SK-N-SH (cell line): Measurements from ENCODE around the gene CD34. TPM values are rescaled to one million over a fixed set of nuclear protein-coding genes. Genes with fewer than 3 reads are reported as not detected.

ENCODE experiments used
- CTCF ChIA-PET: fragments of 300-600, 350-600 bp; formaldehyde crosslinking; extraction: SDS; loops from one replicate; lab custom pipeline; 2021; lab: Yijun Ruan, JAX
- POLR2A ChIA-PET: fragments of 350-600 bp; sonication (Branson Sonifier 250); formaldehyde crosslinking; extraction: SDS; loops from one replicate; lab custom pipeline; 2020; ENCODE audit warnings: antibody characterized with exemption, inconsistent platforms; lab: Yijun Ruan, JAX
- DNase-seq: peaks from one replicate; pipeline ENCODE4 v3.0.0; 2012
- H2AFZ ChIP-seq: fragments of 200-600 bp; sonication (generic); 2 replicates; pipeline ENCODE4 v1.8.1; 2016; ENCODE audit warnings: antibody characterized with exemption, mild to moderate bottlenecking, low read depth
- H3F3A ChIP-seq: fragments of 200-600 bp; sonication (generic); replicated peaks from 2 replicates; pipeline ENCODE3; 2016; ENCODE audit warnings: antibody characterized with exemption, mild to moderate bottlenecking; ENCODE audit not compliant: insufficient read depth
- H3K27ac ChIP-seq, 2 experiments: fragments of 200-500 bp in 1 of 2; fragments of 200-600 bp in 1 of 2; sonication (Bioruptor generic) in 1 of 2; sonication (generic), shearing (Covaris generic) in 1 of 2; 2 replicates each; pipeline versions ENCODE4 v1.5.1 to v1.6.1; 2014 to 2016; ENCODE audit warnings: low read depth in 2 of 2, inconsistent platforms in 1 of 2, low read length in 1 of 2, mild to moderate bottlenecking in 1 of 2, mixed read lengths in 1 of 2
- H3K27me3 ChIP-seq: fragments of 200-600 bp; sonication (generic), shearing (Covaris generic); 2 replicates; pipeline ENCODE4 v1.6.1; 2016; ENCODE audit warnings: mixed run types; ENCODE audit not compliant: insufficient read depth
- H3K36me3 ChIP-seq, 2 experiments: fragments of 200-500 bp in 1 of 2; fragments of 200-600 bp in 1 of 2; sonication (Bioruptor generic) in 1 of 2; sonication (generic) in 1 of 2; replicated peaks in 1 of 2; 2 replicates each; pipeline versions ENCODE3 to v1.5.1; 2014 to 2016; ENCODE audit warnings: low read length in 1 of 2, mild to moderate bottlenecking in 1 of 2; ENCODE audit not compliant: insufficient read depth in 2 of 2, control insufficient read depth in 1 of 2
- H3K4me1 ChIP-seq, 2 experiments: fragments of 200-500 bp in 1 of 2; fragments of 200-600 bp in 1 of 2; sonication (Bioruptor generic) in 1 of 2; sonication (generic), shearing (Covaris generic) in 1 of 2; 2 replicates each; pipeline versions ENCODE4 v1.5.1 to v1.6.1; 2014 to 2016; ENCODE audit warnings: low read depth in 1 of 2, low read length in 1 of 2, mixed run types in 1 of 2; ENCODE audit not compliant: insufficient read depth in 2 of 2, control insufficient read depth in 1 of 2
- H3K4me2 ChIP-seq: fragments of 200-600 bp; sonication (generic), shearing (Covaris generic); 2 replicates; pipeline ENCODE4 v1.6.1; 2017; ENCODE audit warnings: mixed run types
- H3K4me3 ChIP-seq, 2 experiments: fragments of 200-500 bp in 1 of 2; fragments of 200-600 bp in 1 of 2; sonication (Bioruptor generic) in 1 of 2; sonication (generic), shearing (Covaris generic) in 1 of 2; 2 replicates each; pipeline versions ENCODE4 v1.5.1 to v1.8.1; 2014 to 2016; ENCODE audit warnings: low read depth in 2 of 2, inconsistent platforms in 1 of 2, low read length in 1 of 2, mild to moderate bottlenecking in 1 of 2, mixed read lengths in 1 of 2, moderate library complexity in 1 of 2
- H3K79me2 ChIP-seq: fragments of 200-600 bp; sonication (generic); 2 replicates; pipeline ENCODE4 v1.8.1; 2017; ENCODE audit warnings: mild to moderate bottlenecking; ENCODE audit not compliant: insufficient read depth
- H3K9ac ChIP-seq: fragments of 200-600 bp; sonication (generic); 2 replicates; pipeline ENCODE4 v1.6.1; 2017; ENCODE audit warnings: mixed run types
- H3K9me2 ChIP-seq: fragments of 200-600 bp; sonication (generic); 2 replicates; pipeline ENCODE4 v1.6.1; 2017; ENCODE audit warnings: mixed run types
- H3K9me3 ChIP-seq: fragments of 200-600 bp; sonication (generic); 2 replicates; pipeline ENCODE4 v1.6.1; 2017; ENCODE audit warnings: mixed run types, mild to moderate bottlenecking, moderate library complexity
- H4K20me1 ChIP-seq: fragments of 200-600 bp; sonication (generic); 2 replicates; pipeline ENCODE4 v1.6.1; 2017; ENCODE audit warnings: mild to moderate bottlenecking, mixed run types; ENCODE audit not compliant: insufficient read depth
- CHD2 ChIP-seq: fragments of 150-350 bp; IDR thresholded peaks from 2 replicates; pipeline ENCODE4 v1.6.1; 2018; ENCODE audit warnings: low read length; ENCODE audit not compliant: partially characterized antibody
- ELF1 ChIP-seq: IDR thresholded peaks from 2 replicates; pipeline ENCODE4 v1.4.0; 2012
- EP300 ChIP-seq, 2 experiments: IDR thresholded peaks; 2 replicates each; pipeline versions ENCODE4 v1.4.0 to v1.6.1; 2012; ENCODE audit warnings: borderline replicate concordance in 1 of 2, low read depth in 1 of 2, low read length in 1 of 2
- FOXM1 ChIP-seq: IDR thresholded peaks from 2 replicates; pipeline ENCODE4 v1.4.0; 2012; ENCODE audit warnings: low read depth, mild to moderate bottlenecking
- GABPA ChIP-seq: IDR thresholded peaks from 2 replicates; pipeline ENCODE4 v1.4.0; 2012; ENCODE audit warnings: low read depth, mild to moderate bottlenecking
- JUND ChIP-seq: IDR thresholded peaks from 2 replicates; pipeline ENCODE4 v1.4.0; 2012
- MEF2A ChIP-seq: IDR thresholded peaks from 2 replicates; pipeline ENCODE4 v1.4.0; 2012; ENCODE audit warnings: low read depth, borderline replicate concordance
- MXI1 ChIP-seq: IDR thresholded peaks from 2 replicates; pipeline ENCODE4 v1.6.1; 2012; ENCODE audit warnings: mild to moderate bottlenecking, low read depth, low read length, improper control_type of control experiment
- NFIC ChIP-seq: IDR thresholded peaks from 2 replicates; pipeline ENCODE4 v1.4.0; 2012; ENCODE audit warnings: borderline replicate concordance
- NRF1 ChIP-seq: IDR thresholded peaks from 2 replicates; pipeline ENCODE4 v1.6.1; 2012; ENCODE audit warnings: low read depth, mild to moderate bottlenecking, low read length
- POLR2AphosphoS5 ChIP-seq: IDR thresholded peaks from 2 replicates; pipeline ENCODE4 v1.6.1; 2012; ENCODE audit warnings: low read depth, low read length
- RCOR1 ChIP-seq: fragments of 150-350 bp; IDR thresholded peaks from 2 replicates; pipeline ENCODE4 v1.6.1; 2017; ENCODE audit warnings: antibody characterized with exemption, low read length
- RFX5 ChIP-seq: IDR thresholded peaks from 2 replicates; pipeline ENCODE4 v1.6.1; 2012; ENCODE audit warnings: mild to moderate bottlenecking, improper control_type of control experiment, low read length
- RXRA ChIP-seq: IDR thresholded peaks from 2 replicates; pipeline ENCODE4 v1.4.0; 2012; ENCODE audit warnings: low read depth, mild to moderate bottlenecking, borderline replicate concordance
- YY1 ChIP-seq: IDR thresholded peaks from 2 replicates; pipeline ENCODE4 v1.4.0; 2012; ENCODE audit warnings: low read depth, mild to moderate bottlenecking
- WGBS: methylation state at CpG from one replicate; pipeline ENCODE4 v1.1.6; 2017; ENCODE audit warnings: low lambda C conversion rate; 5-methylcytosine and 5-hydroxymethylcytosine counted together
- polyA plus RNA-seq, 3 experiments: library from polyadenylated mRNA; depleted of rRNA; stranded (reverse); fragments of >200 nt; gene quantifications; 2 replicates each; pipeline ENCODE4 v1.2.3, GENCODE V29; 2012
- TF ChIP-seq, protein P1 (sequence below): fragments of 200-600 bp; sonication (generic); IDR thresholded peaks from 2 replicates; pipeline ENCODE4 v1.6.1; 2017; ENCODE audit warnings: antibody characterized with exemption, mild to moderate bottlenecking, moderate library complexity
- TF ChIP-seq, protein P2 (sequence below): IDR thresholded peaks from 2 replicates; pipeline ENCODE4; 2012
- TF ChIP-seq, protein P3 (sequence below): IDR thresholded peaks from 2 replicates; pipeline ENCODE4 v1.4.0; 2012; ENCODE audit warnings: low read depth
- TF ChIP-seq, protein P4 (sequence below): IDR thresholded peaks from 2 replicates; pipeline ENCODE4 v1.6.1; 2012; ENCODE audit warnings: mild to moderate bottlenecking, low read depth, low read length, moderate library complexity

CD34 gene
- polyA plus RNA-seq, 1 of the 3 experiments (the other 2 are of a cell fraction), result 0.59 TPM

DNA sequence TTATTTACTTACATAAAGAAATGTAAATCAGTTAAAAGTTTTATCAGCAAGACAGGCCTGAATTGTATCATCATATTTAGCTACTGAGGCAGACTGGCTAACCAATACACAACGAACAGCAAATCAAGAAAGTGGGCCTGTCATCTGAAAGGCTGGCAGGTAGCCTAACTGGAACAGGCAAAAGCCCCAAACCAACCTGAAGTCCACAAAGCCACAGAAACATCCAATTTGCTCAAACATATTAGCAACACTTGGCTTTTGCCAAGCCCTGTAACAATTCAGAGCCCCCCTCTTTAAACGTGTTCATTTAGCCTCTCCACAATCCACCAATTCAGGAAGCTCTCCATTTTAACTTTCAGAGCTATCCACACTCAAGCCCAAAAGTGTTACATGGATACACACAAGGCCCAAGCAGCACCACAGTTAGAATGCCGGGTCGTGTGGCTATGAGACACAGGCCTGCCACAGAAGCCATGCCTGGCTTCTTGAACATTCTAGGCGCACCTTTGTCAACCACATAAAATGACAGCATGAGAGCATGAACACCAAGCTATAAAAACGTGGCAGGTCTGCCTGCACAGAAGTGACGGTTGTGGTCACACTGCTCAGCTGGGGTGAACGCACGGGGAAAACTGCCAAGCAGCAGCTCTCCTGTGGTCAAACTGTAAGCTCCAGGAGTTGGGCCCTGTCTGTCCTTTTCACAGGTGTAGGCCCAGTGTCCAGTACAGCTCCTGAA is 49.3 kb downstream of the CD34 start:
- H3K9me3 ChIP-seq, result no peaks in the 10 kb centered on the region
- H3K27ac ChIP-seq, result no peak overlapping the region; a peak in 1 of 4 replicates
- peaks cover 0 to 5% of the 10 kb centered on the region in 2 experiments; a peak in 2 of 4 replicates for H3K4me1 ChIP-seq
- peaks cover 14% of the 10 kb centered on the region for H3K79me2 ChIP-seq
- no peaks in the 10 kb centered on the region for H3K27me3 ChIP-seq
- no peak overlapping the region for H3K4me2 ChIP-seq
- ChIA-PET POLR2A (no interaction called here), CTCF (interaction anchor here (0.6 to 1.9 kb wide), 5 partner anchors 8 to 85 kb away, joined by 3 to 9 read pairs (median 3); no protein-coding TSS in a partner anchor)
- no peak overlapping the region for H3K4me3 ChIP-seq
- 92% methylated on average over 9 of the region's 9 CpGs for WGBS
- TF ChIP-seq NFIC, result no peak
- TF ChIP-seq FOXM1, result no peak
- no peak for TF ChIP-seq POLR2AphosphoS5
- no peak for TF ChIP-seq MEF2A
- TF ChIP-seq, protein P1, sequence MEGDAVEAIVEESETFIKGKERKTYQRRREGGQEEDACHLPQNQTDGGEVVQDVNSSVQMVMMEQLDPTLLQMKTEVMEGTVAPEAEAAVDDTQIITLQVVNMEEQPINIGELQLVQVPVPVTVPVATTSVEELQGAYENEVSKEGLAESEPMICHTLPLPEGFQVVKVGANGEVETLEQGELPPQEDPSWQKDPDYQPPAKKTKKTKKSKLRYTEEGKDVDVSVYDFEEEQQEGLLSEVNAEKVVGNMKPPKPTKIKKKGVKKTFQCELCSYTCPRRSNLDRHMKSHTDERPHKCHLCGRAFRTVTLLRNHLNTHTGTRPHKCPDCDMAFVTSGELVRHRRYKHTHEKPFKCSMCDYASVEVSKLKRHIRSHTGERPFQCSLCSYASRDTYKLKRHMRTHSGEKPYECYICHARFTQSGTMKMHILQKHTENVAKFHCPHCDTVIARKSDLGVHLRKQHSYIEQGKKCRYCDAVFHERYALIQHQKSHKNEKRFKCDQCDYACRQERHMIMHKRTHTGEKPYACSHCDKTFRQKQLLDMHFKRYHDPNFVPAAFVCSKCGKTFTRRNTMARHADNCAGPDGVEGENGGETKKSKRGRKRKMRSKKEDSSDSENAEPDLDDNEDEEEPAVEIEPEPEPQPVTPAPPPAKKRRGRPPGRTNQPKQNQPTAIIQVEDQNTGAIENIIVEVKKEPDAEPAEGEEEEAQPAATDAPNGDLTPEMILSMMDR, result no peak
- TF ChIP-seq, protein P2, sequence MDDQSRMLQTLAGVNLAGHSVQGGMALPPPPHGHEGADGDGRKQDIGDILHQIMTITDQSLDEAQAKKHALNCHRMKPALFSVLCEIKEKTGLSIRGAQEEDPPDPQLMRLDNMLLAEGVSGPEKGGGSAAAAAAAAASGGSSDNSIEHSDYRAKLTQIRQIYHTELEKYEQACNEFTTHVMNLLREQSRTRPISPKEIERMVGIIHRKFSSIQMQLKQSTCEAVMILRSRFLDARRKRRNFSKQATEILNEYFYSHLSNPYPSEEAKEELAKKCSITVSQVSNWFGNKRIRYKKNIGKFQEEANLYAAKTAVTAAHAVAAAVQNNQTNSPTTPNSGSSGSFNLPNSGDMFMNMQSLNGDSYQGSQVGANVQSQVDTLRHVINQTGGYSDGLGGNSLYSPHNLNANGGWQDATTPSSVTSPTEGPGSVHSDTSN, result no peak
- no peak for TF ChIP-seq RCOR1
- no peak for TF ChIP-seq RXRA
- TF ChIP-seq ELF1, result no peak
- TF ChIP-seq, protein P3, sequence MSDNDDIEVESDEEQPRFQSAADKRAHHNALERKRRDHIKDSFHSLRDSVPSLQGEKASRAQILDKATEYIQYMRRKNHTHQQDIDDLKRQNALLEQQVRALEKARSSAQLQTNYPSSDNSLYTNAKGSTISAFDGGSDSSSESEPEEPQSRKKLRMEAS, result no peak
- TF ChIP-seq, protein P4, sequence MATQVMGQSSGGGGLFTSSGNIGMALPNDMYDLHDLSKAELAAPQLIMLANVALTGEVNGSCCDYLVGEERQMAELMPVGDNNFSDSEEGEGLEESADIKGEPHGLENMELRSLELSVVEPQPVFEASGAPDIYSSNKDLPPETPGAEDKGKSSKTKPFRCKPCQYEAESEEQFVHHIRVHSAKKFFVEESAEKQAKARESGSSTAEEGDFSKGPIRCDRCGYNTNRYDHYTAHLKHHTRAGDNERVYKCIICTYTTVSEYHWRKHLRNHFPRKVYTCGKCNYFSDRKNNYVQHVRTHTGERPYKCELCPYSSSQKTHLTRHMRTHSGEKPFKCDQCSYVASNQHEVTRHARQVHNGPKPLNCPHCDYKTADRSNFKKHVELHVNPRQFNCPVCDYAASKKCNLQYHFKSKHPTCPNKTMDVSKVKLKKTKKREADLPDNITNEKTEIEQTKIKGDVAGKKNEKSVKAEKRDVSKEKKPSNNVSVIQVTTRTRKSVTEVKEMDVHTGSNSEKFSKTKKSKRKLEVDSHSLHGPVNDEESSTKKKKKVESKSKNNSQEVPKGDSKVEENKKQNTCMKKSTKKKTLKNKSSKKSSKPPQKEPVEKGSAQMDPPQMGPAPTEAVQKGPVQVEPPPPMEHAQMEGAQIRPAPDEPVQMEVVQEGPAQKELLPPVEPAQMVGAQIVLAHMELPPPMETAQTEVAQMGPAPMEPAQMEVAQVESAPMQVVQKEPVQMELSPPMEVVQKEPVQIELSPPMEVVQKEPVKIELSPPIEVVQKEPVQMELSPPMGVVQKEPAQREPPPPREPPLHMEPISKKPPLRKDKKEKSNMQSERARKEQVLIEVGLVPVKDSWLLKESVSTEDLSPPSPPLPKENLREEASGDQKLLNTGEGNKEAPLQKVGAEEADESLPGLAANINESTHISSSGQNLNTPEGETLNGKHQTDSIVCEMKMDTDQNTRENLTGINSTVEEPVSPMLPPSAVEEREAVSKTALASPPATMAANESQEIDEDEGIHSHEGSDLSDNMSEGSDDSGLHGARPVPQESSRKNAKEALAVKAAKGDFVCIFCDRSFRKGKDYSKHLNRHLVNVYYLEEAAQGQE, result no peak
- TF ChIP-seq YY1, result no peak
- no peak for TF ChIP-seq NRF1
- no peak for TF ChIP-seq EP300 (IDR thresholded peaks at IDR 0.05; ENCODE audit: borderline replicate concordance in 1 of 2, low read depth in 1 of 2, low read length in 1 of 2)
- TF ChIP-seq JUND, result no peak
- no peak for TF ChIP-seq MXI1
- no peak for TF ChIP-seq RFX5
- TF ChIP-seq GABPA, result no peak
- no peak for TF ChIP-seq CHD2
- H3F3A ChIP-seq, result no peaks in the 10 kb centered on the region
- H2AFZ ChIP-seq, result no peak overlapping the region
- H3K36me3 ChIP-seq, result peaks cover 0 to 34% of the 10 kb centered on the region in 2 experiments
- H4K20me1 ChIP-seq, result no peaks in the 10 kb centered on the region
- no peak overlapping the region for H3K9ac ChIP-seq
- H3K9me2 ChIP-seq, result no peaks in the 10 kb centered on the region
- no peak for DNase-seq
